ENCODE data around the gene UQCRFS1.

Gene UQCRFS1

DNA sequence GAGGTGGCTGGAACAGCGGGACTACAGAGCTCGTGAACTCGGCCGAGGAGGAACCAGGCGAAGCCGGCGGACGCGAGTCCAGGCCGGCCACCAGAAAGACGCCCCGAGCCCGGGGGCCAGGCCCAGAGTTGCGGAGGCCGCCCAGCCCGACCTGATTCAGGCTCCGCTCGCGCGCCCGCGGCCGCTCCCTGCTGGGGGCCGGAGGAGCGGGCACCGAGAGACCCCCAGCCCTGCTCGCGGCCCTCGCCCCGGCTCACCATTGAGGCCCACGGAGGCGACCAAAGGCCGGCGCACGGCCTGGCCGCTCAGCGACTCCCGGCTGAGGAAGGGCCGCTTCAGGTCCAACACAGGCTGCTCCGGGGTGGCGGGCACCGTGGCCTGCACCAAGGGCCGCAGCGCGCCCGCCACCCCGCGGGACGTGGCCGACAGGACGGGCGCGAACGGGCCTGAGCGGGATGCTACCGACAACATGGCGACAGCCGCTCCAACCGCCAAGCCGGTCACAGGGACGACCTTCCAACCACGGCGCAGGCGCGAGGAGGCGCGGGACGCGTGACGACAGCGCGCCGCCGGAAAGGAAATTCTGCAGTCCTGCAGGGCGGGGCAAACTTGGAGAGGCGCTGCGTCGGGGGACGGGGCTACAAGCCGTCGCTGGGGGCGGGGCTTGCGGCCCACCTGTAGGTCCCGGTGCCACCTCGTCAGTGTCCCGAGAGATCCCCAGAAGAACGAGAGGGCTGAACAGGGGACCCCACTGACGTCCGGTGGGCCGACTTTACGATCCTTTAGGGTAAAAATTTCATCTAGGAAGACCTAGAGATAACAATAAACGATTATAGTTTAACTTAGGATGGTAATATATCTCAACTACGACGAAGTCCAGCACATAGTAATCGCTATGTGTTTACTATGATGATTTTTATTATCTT lies at the start of gene UQCRFS1:
TSS of gene UQCRFS1 (minus strand) at position 504 of the 926 bp plus-strand sequence. CDS start at position 471, 33 bp downstream.
- H3K4me3 ChIP-seq (replicated peaks; ENCODE audit: low read depth, low read length): peak within 1 kb of the TSS; percentile 93
- peak; percentile 92 for DNase-seq (ENCODE audit: low read depth)
- TF ChIP-seq, protein P1, sequence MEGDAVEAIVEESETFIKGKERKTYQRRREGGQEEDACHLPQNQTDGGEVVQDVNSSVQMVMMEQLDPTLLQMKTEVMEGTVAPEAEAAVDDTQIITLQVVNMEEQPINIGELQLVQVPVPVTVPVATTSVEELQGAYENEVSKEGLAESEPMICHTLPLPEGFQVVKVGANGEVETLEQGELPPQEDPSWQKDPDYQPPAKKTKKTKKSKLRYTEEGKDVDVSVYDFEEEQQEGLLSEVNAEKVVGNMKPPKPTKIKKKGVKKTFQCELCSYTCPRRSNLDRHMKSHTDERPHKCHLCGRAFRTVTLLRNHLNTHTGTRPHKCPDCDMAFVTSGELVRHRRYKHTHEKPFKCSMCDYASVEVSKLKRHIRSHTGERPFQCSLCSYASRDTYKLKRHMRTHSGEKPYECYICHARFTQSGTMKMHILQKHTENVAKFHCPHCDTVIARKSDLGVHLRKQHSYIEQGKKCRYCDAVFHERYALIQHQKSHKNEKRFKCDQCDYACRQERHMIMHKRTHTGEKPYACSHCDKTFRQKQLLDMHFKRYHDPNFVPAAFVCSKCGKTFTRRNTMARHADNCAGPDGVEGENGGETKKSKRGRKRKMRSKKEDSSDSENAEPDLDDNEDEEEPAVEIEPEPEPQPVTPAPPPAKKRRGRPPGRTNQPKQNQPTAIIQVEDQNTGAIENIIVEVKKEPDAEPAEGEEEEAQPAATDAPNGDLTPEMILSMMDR (IDR thresholded peaks at IDR 0.05; ENCODE audit: low read length, missing control alignments): no peak

DNA sequence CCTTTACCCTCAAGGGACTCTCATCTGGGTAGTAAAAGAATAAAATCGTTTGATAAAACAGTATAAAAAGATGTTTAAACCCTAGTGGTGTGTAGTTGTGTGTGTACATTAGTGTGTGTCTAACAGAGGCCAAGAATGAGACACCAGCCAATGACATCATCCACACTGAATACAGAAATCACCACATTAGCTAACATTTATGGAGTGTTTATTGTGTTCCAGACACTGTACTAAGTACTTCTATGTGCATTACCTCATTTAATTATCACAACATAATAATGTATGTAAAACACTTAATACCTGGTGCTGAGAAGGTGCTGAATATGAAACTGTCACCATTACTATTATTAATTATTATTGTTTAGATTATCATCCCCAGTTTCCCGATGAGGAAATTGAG lies 49.1 kb upstream of the UQCRFS1 start:
- H3K4me3 ChIP-seq (replicated peaks; ENCODE audit: low read depth, low read length): no peak overlapping the region
- TF ChIP-seq, protein P1 (IDR thresholded peaks at IDR 0.05; ENCODE audit: low read length, missing control alignments): no peak
- DNase-seq (ENCODE audit: low read depth): no peak

DNA sequence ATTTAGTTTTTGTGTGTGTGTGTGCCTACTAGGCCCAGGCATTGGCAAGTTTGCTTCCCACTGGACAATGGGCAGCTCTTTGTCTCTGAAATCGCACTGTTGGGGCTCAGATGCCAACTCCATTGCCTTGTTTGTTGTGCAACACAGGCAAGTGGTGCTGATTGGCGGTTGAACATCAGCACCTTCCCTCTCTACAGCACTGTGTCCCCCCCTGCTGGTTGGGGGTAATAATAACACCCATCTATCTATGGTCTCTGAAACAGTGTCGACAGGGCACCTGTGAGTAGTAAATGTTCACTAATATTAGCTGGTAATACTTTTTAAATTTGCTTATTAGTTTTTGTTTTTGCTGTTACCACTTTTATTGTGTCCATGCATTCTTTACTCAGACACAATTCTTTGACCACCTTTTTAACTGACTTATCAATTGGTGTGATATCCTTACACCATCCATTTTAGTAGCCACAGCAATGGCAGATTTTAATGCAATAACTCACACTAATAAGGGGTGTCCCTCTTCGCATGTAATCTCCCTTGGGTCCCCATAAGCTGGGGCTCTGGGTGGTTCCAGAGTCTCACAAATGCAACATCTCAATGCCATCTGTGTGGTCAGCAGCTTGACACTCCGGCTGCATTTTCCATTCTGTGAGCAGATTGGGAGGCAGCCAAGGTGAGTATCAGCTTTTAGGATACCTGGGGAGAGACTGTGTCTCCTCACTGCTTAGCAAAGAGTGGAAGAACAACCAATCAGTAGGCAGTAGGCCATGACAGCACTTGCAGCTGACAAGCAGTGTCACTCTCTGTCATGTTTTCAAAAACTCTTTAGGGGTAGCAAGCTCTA lies 47.7 kb upstream of the UQCRFS1 start:
- H3K4me3 ChIP-seq (replicated peaks; ENCODE audit: low read depth, low read length): no peak overlapping the region
- peak; percentile 27 for DNase-seq (ENCODE audit: low read depth)
- TF ChIP-seq, protein P1 (IDR thresholded peaks at IDR 0.05; ENCODE audit: low read length, missing control alignments): peak; percentile 37

DNA sequence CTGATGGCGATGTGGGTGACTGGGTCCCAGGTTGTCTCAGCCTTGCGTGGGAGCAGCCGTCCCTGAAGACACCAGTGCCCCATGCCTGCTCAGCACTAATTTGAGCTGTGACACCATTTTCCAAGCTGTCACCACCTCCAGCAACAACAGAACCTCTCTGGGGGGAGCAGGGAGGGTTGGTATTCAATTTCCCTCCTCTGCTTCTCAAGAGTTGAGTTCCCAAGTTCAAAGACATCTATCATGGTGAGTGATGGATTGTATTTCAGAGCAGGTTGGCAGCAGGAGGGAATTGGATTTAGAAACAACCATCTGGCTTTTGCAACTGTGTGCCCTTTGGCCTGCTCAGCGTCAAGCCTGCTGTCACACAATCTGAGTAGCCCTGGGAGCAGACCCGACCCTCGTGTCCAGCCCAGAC lies 46.9 kb upstream of the UQCRFS1 start:
- H3K4me3 ChIP-seq (replicated peaks; ENCODE audit: low read depth, low read length): no peak overlapping the region
- TF ChIP-seq, protein P1 (IDR thresholded peaks at IDR 0.05; ENCODE audit: low read length, missing control alignments): no peak
- DNase-seq (ENCODE audit: low read depth): no peak

DNA sequence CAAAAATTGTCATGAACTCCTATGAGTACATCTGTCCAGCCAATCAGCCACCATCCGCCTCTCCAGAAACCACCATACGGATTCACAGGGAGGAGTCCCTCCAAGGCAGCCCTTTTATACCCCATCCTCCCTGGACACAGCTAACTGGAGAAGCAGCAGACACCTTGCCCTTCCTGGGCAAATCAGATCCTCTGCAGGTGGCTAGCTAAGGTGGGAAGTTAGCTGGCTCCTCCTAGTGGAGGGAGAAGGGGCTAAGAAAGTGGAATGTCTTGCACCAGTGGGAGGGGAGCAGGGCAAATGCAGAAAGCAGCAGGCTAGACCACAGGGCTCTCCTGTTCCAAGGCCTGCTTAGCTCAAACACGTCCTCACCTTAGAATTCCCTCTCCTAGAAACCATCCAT lies 46.2 kb upstream of the UQCRFS1 start:
- H3K4me3 ChIP-seq (replicated peaks; ENCODE audit: low read depth, low read length): no peak overlapping the region
- TF ChIP-seq, protein P1 (IDR thresholded peaks at IDR 0.05; ENCODE audit: low read length, missing control alignments): peak; percentile 26
- DNase-seq (ENCODE audit: low read depth): peak; percentile 3

DNA sequence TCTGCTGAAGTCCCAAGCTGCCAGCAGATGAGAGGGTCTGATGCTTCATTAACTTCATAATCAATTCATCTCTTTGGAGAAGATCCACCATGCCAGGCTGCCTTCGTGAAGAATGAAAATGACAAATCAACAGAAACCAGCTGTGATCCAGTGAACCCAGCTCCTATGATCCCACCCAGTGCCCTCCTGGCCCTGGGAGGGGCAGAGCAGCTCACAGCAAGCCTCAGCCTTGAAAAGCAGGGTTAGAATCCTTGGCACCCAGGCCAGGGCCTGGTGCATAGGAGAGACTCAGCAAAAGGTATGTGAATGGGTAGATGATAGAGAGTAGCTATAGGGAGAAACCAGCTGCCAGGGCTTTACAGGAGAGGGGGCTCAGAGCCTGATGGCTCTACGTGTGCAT lies 43.6 kb upstream of the UQCRFS1 start:
- no peak for DNase-seq (ENCODE audit: low read depth)
- TF ChIP-seq, protein P1 (IDR thresholded peaks at IDR 0.05; ENCODE audit: low read length, missing control alignments): no peak
- no peak overlapping the region for H3K4me3 ChIP-seq (replicated peaks; ENCODE audit: low read depth, low read length)

Measured in fibroblast of pulmonary artery (primary cell).